ENCODE measurements around the gene ACOXL.

The ACOXL gene

DNA sequence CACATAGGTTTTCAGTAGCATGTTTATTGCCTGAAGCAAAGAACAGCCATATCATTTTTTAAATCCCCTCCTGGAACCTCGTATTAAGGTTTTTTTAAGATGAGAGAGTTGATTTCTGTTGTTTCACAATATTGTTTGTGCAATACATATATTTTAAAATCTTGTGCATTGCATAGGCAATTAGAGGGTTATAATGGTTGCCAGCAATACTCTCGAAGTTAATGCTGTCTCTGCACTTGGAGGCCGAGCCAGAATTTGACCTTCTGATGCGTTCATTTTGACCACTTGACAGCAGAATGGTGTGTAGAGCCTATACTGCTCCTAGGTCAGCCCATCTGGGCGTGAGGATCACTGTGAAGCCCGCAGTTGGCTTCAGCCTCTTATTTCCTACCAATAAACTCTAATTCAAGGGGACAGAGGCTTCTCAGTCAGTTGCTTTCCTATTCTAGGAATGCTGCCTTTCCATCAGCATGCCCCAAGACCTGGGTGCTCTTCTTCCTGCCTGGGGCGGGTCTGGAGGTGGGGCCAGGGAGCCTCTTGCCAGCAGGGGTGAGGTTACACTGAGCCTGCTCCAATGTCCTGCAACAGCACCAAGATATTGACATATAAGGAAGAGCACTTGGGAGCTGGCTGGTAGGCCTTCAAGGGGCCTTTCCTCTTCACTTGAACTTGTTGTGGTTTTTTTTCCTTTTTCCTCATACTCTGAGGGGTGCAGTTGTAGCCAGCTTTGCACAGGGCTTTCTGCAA is 297.0 kb downstream of the ACOXL start:
- no peaks in the 10 kb centered on the region for H3K36me3 ChIP-seq
- H3K4me1 ChIP-seq: no peaks in the 10 kb centered on the region
- no peaks in the 10 kb centered on the region for H3K9me3 ChIP-seq
- H3K4me3 ChIP-seq (ENCODE audit: low read depth, low read length): no peak overlapping the region
- no peak for TF ChIP-seq CTCF (IDR thresholded peaks at IDR 0.05; ENCODE audit: low read depth, low read length)
- DNase-seq: no peak
- no peaks in the 10 kb centered on the region for H3K27me3 ChIP-seq

- H3K36me3 ChIP-seq: no peaks in the 10 kb centered on the region
- no peak overlapping the region for H3K4me3 ChIP-seq (ENCODE audit: low read depth, low read length)
- H3K4me1 ChIP-seq: no peaks in the 10 kb centered on the region
- DNase-seq: no peak
- H3K9me3 ChIP-seq: no peaks in the 10 kb centered on the region
- H3K27me3 ChIP-seq: no peaks in the 10 kb centered on the region
- TF ChIP-seq CTCF (IDR thresholded peaks at IDR 0.05; ENCODE audit: low read depth, low read length): no peak
Observed at GRCh38 chr2:111030260-111030891, 298.0 kb downstream of the ACOXL start.

DNA sequence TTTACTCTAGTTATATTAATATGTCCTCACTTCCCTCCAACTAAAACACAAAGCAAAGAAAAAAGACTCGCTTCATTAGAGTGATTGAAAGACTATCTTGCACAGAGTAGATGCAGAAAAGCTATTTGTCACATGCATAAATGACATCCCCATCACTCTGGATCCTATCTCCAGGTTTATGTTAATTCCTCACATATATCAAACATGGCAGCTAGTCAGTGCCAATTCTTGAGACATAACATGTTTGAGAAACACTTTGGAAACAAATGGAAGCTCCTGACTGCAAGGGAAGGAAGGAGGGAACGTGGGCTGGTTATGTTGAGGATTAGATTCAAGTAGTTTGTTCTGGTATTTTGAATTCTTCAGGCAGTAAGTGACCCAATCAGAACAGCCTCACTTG is 298.6 kb downstream of the ACOXL start:
- H3K4me1 ChIP-seq: no peaks in the 10 kb centered on the region
- H3K27me3 ChIP-seq: no peaks in the 10 kb centered on the region
- H3K36me3 ChIP-seq: no peaks in the 10 kb centered on the region
- H3K9me3 ChIP-seq: no peaks in the 10 kb centered on the region
- H3K4me3 ChIP-seq (ENCODE audit: low read depth, low read length): no peak overlapping the region
- DNase-seq: no peak
- no peak for TF ChIP-seq CTCF (IDR thresholded peaks at IDR 0.05; ENCODE audit: low read depth, low read length)

GRCh38 chr2:111031546-111032478 is 299.4 kb downstream of the ACOXL start:
- H3K4me3 ChIP-seq (ENCODE audit: low read depth, low read length): no peak overlapping the region
- DNase-seq: no peak
- H3K27me3 ChIP-seq: no peaks in the 10 kb centered on the region
- H3K36me3 ChIP-seq: no peaks in the 10 kb centered on the region
- no peaks in the 10 kb centered on the region for H3K9me3 ChIP-seq
- no peaks in the 10 kb centered on the region for H3K4me1 ChIP-seq
- no peak for TF ChIP-seq CTCF (IDR thresholded peaks at IDR 0.05; ENCODE audit: low read depth, low read length)

DNA sequence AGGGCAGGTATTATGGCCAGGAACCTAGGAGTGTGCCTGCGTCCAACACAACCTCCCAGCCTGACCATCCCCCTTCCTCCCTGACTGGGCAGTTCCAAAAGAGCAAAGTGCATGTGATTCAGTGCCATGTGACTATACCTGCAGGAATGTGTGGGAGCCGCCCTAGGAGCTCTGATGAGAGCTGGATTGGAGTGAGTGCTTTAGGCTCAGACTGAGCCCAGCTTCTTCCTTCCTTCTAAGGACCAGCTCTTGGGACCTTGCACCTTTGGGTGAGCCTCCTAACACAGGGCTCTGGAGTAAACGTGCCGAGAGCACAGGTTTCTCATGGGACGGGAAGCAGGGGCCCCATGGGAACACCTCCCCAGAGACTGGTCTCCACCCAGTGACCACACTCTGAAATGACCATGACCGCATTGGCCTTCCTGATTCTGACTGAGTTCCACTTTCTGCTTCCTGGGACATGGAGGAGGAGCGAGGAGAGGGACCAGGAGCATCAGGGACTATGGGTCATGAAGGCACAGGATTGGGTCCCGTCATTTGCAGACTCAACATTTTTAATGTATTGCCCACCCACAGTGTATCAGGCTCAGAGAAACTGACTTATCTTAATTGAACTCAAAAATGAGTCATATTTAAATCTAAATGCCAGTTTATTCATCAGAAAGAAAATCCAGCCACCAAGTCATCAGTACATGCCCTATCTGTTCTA is 300.5 kb downstream of the ACOXL start:
- Histone ChIP-seq H3K27me3 (no peaks in the 10 kb centered on the region), H3K9me3 (no peaks in the 10 kb centered on the region), H3K4me3 (ENCODE audit: low read depth, low read length) (no peak overlapping the region), H3K36me3 (no peaks in the 10 kb centered on the region), H3K4me1 (no peaks in the 10 kb centered on the region)
- no peak for DNase-seq
- TF ChIP-seq CTCF (IDR thresholded peaks at IDR 0.05; ENCODE audit: low read depth, low read length): no peak
